ENCODE results near the gene LINC01488. TPM values are rescaled to one million over a fixed set of nuclear protein-coding genes. Genes with fewer than 3 reads are reported as not detected.

Gene LINC01488
- total and polyA plus RNA-seq, 2 experiments from 2014 or later: not detected

- TF ChIP-seq ZNF462 (CRISPR knock-in tag; IDR thresholded peaks at IDR 0.05) (no peak), CTCF (conservative IDR thresholded peaks at IDR 0.05; ENCODE audit: low read depth in 2 of 2) (no peak), POLR2AphosphoS5 (IDR thresholded peaks at IDR 0.05; ENCODE audit: low read depth) (no peak), EZH2 (IDR thresholded peaks at IDR 0.05; ENCODE audit: low read depth, unreplicated experiment) (no peak), EZH2phosphoT487 (IDR thresholded peaks at IDR 0.05; ENCODE audit: unreplicated experiment) (no peak), NANOG (IDR thresholded peaks at IDR 0.05; ENCODE audit: borderline replicate concordance) (no peak), JUNB (IDR thresholded peaks at IDR 0.05; ENCODE audit: unreplicated experiment) (no peak)
These were observed 28.5 kb downstream of the LINC01488 start (continued) for GRCh38 chr11:69509846-69510390.
